GM15510 (cell line): ENCODE measurements around the gene CLDN19.

Experiments used
- POLR2A ChIP-seq: IDR thresholded peaks from 3 replicates; pipeline ENCODE4 v1.6.1; 2011; ENCODE audit warnings: borderline replicate concordance; ENCODE audit not compliant: insufficient read length; ENCODE audit errors: extremely low read depth

The CLDN19 gene

DNA sequence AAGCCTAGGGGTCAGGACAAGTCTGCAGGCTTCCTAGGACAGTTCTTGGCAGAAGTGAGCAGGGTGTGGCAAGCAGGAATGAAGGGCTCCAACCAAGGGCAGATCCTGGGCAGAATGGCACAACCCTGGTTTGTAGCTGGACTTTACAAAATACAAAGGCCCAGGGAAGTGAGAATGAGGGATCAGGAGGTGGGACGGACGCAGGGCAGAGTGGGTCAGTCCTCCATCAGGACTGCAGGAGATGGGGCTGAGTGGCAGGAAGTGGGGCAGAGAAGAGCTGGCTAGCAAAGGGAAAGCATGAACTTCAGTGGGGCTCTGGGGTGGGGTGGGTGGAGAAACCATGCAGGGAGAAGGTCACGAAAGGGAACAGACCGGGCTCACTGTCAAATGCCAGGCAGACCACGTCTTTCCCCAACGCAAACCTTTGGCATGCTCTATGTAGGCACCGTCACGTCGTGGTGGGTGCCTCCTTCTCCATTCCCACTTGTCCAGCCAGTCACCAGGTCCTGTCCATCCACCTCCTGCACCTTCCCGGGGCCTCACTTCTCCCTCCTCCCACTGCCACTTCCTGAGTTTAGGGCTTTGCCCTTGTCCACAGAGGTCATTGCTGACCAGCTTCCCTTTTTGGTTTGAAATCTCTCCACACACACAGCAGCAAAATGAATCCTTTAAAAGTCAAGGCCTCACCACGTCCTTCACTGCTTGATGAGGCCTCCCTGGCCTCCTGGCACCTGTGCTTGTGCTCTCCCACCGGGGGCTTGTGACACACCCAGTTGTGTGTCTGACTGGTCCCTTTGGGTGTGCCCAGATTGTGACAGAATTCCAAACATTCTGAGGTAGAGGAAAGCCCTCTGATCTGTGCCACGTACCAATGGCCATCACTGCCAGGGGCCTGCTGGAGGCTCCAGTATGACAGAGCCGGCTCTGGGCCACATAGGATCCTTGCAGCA, 8.7 kb upstream of the CLDN19 start:
- TF ChIP-seq POLR2A, result no peak

GRCh38 chr1:42748021-42748420, 8.0 kb upstream of the CLDN19 start:
- TF ChIP-seq POLR2A, result no peak

DNA sequence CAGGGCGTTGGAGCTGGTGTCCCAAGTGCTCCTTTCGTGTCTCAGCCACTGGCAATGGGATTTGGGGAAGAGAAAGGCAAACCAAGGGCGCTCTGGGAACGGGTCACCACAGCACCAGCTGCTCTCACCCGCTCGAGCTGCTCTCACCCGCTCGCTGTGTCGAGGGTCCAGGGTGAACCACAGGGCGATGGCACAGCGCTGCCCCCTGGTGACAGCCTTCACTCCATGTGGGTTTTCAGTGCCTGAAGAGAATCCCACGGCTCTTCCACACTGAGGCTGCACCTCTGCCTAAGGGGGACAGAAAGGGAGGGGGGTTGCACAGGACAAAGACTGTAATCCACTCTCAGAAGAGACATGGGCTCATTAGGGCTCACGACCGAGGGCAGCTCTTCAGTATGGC, 7.1 kb upstream of the CLDN19 start:
- no peak for TF ChIP-seq POLR2A

- no peak for TF ChIP-seq POLR2A
These were observed 6.5 kb upstream of the CLDN19 start for GRCh38 chr1:42746436-42747105.

- TF ChIP-seq POLR2A, result no peak
These were observed 5.8 kb upstream of the CLDN19 start for GRCh38 chr1:42745851-42746250.

DNA sequence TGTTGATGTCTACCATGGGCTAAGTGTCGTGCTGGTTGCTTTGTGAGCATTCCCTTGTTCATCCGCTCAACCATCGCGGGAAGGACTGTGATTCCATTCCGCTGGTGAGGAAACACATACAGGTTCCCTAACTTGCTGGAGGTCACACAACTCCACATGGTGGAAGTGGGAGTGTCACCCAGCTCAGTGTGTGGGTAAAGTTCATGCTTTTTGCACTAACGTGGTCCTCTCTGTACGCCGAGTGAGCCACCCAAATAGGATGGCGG, 4.0 kb upstream of the CLDN19 start:
- TF ChIP-seq POLR2A, result no peak

- no peak for TF ChIP-seq POLR2A
These were observed 3.5 kb upstream of the CLDN19 start for GRCh38 chr1:42743317-42744147.

DNA sequence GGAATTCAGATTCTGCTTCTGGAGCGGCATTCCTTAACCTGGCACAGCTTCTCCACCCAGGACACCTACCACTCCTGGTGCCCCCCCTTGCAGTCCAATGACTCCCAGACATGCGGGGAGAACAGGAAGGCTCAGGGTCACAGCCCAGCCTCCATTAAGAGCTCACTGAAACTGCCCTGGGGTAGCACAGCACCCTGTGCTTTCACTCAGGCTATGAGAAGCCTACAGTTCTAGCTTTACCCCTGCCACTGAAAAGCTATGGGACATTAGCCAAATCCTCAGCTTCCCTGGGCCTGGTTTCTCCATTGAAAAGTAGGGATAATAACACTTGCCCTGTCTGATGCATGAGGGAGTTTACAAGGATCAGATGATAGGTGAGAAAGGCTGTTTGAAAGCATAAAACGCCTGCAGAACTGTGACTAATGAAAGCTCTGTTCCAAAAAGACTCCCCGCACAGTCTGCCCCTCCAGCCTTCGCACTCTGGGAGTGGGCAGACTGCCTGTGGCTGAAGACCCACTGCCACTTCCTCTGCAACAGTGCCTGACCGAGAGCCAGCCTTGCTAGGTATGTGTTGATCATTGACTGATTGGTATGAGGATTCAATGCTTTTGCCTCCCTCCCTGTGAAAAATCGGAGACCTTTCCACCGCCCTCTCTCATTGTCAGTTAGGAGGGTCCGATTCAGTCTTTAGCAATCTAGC, 2.7 kb upstream of the CLDN19 start:
- no peak for TF ChIP-seq POLR2A

GRCh38 chr1:42742141-42742540, 2.1 kb upstream of the CLDN19 start:
- TF ChIP-seq POLR2A, result no peak

GRCh38 chr1:42741706-42742105, 1.7 kb upstream of the CLDN19 start:
- TF ChIP-seq POLR2A, result no peak

DNA sequence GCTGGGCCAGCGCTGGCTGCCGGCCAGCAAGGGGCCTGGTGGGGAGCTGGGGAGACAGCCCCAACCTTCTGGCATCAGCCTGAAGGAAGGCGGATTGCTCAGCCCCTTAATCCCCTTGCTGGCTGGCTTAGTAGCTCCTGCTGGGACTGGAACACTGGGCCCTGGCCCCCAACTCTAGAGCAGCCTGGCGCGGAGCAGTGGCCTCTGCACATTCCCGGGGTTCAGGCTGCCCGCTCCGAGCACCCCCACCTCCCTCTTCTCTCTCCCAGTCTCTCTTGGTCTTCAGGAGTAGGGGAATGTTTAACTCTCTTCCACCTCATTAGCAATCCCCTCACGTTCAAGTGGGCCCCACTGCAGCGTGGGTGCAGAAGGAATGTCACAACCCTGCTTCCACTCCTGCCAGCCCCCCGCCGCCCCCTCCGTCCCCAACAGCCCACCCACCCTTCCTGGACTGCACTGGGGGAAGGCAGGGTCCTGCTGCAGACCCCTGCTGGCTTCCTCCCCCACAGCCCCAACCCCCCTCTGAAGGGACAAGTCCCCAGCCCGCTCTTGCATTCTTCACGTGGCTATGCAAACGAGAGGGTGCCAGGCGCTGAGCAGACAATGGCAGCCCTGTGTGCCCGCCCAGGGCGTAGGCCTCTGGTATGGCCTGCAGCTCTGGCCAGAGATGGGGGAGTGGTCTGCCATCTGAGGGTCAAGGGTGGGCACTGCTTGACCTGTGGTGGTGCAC, 980 bp upstream of the CLDN19 start:
- TF ChIP-seq POLR2A, result no peak

GRCh38 chr1:42738678-42739226, 1.3 kb downstream of the CLDN19 start:
- no peak for TF ChIP-seq POLR2A

DNA sequence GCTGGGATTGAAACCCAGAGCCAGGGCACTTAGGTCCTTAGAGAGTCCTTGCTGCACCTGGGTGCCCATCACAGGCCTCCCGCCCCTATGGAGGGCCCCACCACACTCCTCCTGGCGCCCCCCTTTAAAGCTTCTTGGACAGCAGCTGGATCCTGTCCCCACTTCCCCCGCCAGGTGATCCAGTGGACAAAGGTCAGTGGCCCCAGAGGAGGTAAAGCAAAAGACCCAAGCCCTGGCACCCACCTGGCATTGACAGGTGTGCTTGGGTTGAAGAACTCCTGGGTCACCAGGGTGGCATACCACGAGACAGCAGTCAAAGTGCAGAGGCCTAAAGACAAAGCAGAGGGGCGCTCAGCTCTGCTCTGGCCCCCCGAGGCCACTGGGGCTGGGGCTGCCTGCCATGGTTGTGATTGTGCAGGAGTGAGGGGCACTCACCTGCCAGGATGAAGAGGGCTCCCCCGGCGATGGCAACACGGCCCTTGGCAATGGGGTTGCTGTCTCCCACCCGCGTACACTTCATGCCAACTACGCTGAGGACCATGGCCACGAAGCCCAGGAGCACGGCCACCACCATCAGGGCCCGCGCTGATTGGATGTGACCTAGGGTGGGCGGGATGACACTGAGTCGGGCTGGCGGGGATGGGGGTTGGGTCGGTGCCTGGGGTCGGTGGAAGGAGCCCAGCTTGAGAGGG, 1.9 kb downstream of the CLDN19 start:
- no peak for TF ChIP-seq POLR2A
